GM12892 (cell line): ENCODE measurements around the gene CACNA1C.

Experiments
- DNase-seq: peaks from one replicate; pipeline ENCODE4 v3.0.0; 2011; ENCODE audit not compliant: insufficient read length
- FAIRE-seq: peaks from 2 replicates; lab custom pipeline; 2011; peaks lifted over from hg19 to GRCh38; lab: Jason Lieb, UNC
- POLR2A ChIP-seq: IDR thresholded peaks from 2 replicates; pipeline ENCODE4 v1.6.1; 2011; ENCODE audit warnings: low read depth, low read length, control low read depth
- POLR2AphosphoS5 ChIP-seq: IDR thresholded peaks from 2 replicates; pipeline ENCODE4 v1.6.1; 2011; ENCODE audit warnings: low read depth, low read length, control low read depth
- TAF1 ChIP-seq: IDR thresholded peaks from 2 replicates; pipeline ENCODE4 v1.6.1; 2011; ENCODE audit warnings: low read depth, mild to moderate bottlenecking, control low read depth, low read length, borderline replicate concordance

Gene CACNA1C

DNA sequence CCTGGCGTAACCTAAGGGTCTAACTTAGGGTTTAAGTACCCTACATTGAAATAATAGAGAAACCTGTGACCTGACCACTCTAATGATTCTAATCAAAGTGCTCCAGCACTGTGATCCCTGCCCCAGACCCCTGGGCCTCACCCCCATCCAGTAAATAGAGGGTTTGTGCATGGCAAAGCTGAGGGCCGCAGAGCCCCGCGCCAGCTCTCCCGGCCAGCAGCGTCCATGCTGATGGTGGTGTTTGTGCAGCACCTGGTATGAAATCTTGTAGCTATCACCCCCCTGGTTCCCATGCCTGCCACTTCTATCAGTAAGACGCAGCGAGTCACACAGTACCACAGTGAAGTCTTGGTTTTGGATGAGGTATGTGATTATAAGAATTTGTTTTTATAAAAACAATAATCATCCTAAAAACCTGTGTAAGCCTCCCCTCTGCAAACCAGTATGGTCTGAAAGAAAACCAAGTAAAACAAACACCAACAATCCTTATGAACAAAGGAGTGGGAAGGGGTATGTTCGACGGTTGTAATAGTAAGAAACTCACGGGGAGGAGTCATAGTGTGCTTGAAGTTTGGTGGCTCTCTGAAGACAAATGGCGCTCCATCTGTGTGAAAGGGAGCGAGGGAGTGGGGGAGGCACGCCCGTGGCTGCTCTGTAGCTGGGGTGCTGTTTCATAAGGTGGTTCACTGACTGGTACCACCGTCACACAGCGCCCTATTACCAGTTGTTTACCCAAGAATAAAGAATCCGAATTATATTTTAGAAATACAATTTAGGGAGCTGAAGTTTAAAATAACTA lies 156.2 kb downstream of the CACNA1C start:
- TF ChIP-seq TAF1 (no peak), POLR2AphosphoS5 (no peak), POLR2A (no peak)
- FAIRE-seq (no peak), DNase-seq (no peak)

DNA sequence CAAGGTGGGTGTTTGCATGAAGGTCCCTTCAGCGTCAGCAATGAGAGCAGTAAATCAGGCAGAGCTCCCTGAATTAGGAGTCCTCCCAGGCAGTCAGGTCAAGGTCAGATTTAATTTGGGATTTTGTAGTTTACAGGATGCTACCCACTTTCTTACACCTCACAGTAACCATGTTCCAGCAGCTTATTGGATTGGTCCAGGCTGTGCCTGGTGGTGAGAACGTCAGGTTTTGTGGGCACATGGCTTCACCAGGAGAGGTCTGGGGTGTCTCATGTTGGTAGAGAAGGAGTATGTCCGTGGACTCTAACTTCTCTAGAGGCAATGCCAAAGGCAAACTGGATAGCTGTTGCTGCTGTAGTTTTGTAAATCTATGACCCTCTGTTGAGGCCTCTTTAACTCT lies 158.3 kb downstream of the CACNA1C start:
- no peak for FAIRE-seq
- DNase-seq = no peak
- TF ChIP-seq TAF1 (no peak), POLR2A (no peak)

DNA sequence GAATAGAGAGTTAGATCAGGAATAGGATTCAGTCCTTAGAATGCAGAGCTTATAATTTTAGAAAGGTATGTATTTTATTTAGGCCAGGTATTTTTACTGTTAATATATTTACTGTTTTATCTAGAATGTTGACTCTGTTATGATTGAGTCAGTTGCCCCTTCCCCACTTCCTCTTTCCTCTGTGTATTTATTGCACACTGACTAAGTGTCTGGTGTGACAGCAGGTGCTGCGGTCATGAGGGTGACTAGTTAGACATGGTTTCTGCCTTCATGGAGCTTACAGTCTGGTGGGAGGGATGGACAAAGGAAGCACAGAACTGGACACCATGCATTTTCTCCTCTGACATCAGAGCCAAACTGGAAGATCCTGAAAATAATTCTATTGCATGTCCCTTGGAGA lies 159.8 kb downstream of the CACNA1C start:
- no peak for TF ChIP-seq POLR2A
- TF ChIP-seq POLR2AphosphoS5 = no peak
- TF ChIP-seq TAF1 = no peak
- no peak for DNase-seq
- no peak for FAIRE-seq

DNA sequence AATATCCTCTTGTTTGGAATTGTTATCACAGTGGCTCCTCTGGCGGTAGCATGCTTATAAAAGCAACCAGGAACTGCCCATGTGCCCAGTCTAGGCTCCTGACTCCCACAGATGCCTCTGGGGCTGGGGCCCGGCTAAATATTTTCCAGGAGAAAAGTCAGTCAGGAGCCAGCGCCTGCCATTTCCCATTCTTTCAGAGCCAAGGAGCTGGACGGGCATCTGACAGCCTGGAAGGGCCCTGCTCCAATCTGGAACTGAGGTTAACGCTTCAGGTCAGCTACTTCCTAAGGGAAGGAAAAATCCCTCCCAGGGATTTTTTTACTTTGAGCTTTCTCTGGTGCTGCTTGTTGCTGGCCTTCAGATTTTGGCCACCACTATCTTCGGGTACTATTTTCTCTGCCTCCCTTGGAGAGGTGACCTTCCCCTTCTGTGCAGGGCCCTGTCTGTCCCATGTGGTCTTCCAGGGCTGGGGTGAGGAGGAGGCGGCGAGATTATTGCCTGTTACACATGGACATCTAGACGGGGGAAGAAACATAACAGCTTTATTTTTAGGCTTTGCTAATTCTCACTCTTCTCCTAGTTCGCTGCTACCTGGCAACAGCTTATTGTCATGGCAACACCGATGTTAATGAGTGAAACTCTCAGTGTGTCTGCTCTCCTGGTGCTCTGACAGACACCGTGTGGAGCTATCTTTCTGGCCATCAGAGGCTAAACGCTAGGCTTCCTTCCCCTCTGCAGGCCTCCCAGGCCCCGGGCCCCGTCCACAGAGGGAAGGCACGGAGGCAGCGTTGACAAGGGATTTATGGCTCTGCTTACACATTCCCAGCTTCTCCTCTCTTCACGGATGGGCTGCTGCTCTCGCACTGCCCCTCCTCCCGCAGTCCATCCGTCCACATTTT lies 160.4 kb downstream of the CACNA1C start:
- FAIRE-seq = no peak
- DNase-seq = no peak
- TF ChIP-seq POLR2A (no peak), POLR2AphosphoS5 (no peak), TAF1 (no peak)

DNA sequence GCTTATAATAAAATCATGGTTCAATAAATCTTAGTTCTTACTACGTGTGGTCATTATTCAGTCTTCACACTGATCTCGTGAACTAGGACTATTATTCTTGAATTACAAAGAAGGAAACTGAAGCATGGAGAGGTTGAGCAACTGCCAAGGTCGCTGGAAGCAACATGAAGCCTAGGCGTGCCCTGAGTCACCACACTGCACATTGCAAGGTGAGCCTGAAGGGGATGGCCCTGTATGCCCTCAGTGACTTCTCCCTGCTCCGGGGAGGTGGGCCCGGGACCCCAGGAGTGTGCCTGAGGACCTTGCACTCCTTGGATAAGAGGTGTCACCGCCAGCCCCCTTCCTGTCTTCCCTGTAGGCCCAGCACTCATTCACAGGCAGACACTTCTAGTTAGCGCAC lies 161.6 kb downstream of the CACNA1C start:
- no peak for TF ChIP-seq POLR2AphosphoS5
- no peak for TF ChIP-seq POLR2A
- no peak for TF ChIP-seq TAF1
- DNase-seq (no peak), FAIRE-seq (no peak)

DNA sequence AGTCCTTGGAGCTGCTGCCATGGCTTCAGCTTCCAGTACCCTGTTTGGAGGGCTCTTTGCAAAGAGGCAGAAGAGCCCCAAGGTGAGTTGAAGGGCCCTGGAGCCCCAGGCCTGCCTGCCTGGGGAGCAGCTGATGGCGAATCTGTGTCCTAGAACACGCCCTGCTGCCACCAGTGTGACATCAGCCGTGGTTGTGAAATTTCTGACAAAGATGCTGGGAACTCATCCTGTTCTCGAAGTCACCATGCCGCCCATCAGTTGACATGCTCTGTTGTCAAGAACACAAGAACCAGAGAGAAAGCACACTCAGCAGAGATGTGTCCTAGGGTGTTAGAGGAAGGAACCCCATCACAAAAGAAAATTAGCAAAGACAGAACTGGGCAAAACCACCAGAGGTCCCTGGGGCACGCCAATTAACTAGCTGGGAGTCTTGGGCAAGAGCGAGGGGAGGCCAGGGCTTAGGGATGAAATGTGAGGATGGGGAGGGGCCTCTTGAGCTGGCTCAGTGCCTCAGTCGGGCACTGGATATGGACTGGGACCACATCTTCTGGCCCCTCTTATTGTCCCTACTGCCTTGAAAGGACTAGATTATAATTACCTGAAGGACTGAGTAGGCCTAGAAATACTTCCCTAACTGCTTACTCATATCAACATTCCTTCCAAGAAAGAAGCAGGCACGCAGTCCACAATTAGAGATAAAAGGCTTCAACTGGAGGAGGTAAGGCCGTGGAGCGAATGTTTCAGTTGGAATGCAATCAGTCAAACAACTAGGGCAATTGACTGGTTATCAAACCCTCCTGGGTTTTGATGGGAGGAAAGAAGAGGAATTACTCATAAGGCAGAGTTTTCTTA lies 163.1 kb downstream of the CACNA1C start:
- no peak for DNase-seq
- no peak for FAIRE-seq
- TF ChIP-seq TAF1 (no peak), POLR2AphosphoS5 (no peak), POLR2A (no peak)

DNA sequence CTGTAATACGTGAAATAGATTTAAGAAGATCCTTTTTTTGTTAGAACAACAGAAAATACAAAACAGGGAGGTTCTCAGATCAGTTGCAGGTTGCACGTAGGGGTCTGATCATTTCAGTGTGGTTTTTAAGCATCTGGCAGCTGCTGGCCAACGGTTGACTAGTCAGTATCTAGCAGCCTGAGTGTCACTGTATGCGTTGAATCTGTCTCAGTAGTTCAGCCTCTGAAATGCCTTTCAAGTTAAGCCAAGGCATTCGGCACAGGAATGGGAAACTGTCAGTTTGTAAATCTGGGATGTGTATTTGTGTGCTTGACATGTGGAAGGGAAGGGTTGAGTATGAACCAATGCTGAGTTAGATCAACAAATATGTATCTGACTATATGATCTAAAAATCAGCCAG lies 165.9 kb downstream of the CACNA1C start:
- TF ChIP-seq POLR2A = no peak
- FAIRE-seq = no peak
- DNase-seq = no peak

DNA sequence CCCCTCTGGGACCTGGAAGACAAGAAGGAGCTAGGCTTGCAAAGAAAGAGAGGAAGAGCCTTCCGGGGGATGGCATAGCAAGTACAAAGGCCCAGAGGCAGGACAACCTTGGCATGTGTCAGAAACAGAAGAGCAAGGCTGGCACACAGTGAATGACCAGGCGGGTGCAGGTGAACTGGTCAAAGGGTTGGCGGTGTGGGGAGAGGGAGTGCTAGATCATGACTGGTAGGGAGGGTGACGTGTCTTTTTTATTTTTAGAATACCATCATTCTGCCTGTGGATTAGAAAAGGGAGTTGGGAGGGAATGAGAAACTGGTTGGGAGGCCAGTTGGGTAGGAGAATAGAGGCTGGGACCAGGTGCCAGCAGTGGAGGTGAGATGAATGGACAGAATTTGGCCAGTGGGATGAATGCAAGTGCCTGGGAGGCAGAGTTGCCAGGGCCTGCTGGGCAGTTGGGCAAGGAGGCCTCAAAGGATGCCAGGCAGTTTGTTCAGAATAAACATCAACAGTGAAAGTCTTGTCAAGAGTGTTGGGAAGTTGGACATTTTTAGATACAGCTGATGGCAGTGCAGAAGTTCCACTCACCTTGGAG lies 168.3 kb downstream of the CACNA1C start:
- FAIRE-seq (no peak), DNase-seq (no peak)
- TF ChIP-seq POLR2A (no peak), TAF1 (no peak), POLR2AphosphoS5 (no peak)

DNA sequence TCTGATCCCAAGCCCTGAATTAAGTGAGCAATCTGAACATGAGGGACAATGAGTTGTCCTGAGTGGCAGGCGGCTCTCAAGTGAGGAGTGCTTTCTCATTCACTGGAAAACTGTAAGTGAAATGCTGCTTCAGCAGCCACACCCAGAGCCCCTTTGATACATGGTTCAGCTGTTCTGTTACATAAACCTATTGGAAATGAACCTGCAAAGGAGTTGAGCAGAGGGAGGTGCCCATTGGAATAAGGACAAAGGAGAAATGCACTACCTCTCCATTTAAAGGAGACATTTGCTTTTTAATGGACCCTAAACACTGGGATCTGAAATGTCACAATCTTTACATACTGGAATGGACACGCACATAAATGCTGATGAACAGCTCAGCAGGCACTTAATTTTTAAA lies 169.9 kb downstream of the CACNA1C start:
- DNase-seq = no peak
- TF ChIP-seq POLR2AphosphoS5 (no peak), POLR2A (no peak)
- FAIRE-seq = no peak

DNA sequence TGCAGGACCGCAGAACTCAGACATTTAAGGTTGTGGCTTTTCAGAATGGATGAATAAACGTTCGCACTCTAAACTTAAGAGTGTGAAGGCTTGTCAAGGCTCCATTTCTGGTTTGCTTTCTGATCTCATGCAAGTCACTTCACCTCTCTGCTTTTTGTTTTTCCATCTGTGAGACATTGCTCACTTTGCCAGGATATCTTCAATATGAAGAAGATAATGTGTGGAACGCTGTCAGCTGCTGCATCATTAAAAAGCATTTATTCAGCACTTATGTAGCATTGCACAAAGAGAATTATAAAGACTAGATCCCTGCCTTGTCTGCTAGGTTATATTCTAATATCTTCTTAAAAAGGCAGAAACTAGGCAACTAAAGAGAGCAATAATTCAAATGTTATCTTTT lies 172.2 kb downstream of the CACNA1C start:
- FAIRE-seq (no peak), DNase-seq (no peak)
- TF ChIP-seq TAF1 (no peak), POLR2AphosphoS5 (no peak), POLR2A (no peak)

DNA sequence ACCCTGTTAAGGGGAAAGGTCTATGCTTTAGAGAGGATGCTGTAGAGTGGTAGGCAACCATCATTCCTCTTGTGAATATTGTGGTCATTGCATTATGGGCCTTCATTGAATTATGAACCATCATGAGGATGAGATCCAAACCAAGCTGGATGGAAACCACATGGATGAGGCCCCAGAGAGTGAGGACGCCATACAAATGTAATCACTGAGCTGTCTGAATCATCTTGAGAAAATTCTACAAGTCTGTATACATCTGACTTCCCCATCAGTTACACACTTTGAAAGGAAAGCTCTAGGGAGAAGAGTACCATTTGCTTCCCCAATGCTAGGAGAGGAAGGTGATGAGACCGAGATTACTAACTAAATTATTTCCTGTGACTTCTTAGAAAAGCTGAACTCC lies 172.9 kb downstream of the CACNA1C start:
- no peak for DNase-seq
- TF ChIP-seq POLR2AphosphoS5 = no peak
- TF ChIP-seq POLR2A = no peak
- TF ChIP-seq TAF1 = no peak
- no peak for FAIRE-seq
